Stimulated activated CD4-positive, alpha-beta T cell treated with anti-CD3 and anti-CD28 coated beads, Interleukin-12 subunit alpha, Interleukin-12 subunit beta, amount 100 ng/mL, for 24 hours (primary cell): ENCODE results near the gene HINT1.
"Not testable (repeated sequence)": the region's sequence is repeated elsewhere in the genome, so short reads cannot be mapped to it uniquely, and the experiment has no call there.

Experiments
- DNase-seq, 2 experiments: peaks; one replicate each; pipeline ENCODE4 v3.0.0-alpha.2; 2020; ENCODE audit warnings: low read depth in 2 of 2

HINT1 gene

DNA sequence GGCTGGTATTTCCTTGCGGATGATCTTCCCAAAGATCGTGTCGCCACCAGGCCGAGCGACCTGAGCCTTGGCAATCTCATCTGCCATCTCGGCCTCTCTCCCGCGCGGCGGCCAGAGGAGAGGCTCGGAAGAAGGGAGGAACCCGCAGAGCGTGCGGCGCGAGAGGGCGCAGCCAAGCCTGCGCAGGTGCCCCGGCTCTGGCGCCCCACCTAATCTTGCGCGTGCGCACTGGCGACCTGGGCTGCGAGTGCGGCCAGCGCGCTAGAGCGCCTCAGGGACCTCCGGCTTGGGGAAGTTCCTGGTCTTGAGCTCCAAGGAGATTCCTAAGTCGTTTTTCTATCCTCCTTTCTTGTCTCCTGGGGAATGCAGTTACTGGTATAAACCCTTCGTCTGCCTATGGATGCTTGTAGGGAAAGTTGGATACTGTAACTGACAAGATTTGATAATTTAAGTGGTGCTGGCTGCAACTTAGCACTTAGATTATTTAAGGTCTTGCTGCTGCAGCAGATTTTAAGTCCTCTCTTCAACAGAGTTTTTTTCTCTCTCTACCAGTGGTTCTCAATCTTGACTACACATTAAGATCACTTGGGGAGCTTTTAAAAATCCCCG, at the start of gene HINT1:
Gene HINT1 (minus strand): TSS at position 138 of the 609 bp plus-strand sequence. CDS start 51 bp downstream, at position 87.
- DNase-seq, result peak; percentile 85 to 89

DNA sequence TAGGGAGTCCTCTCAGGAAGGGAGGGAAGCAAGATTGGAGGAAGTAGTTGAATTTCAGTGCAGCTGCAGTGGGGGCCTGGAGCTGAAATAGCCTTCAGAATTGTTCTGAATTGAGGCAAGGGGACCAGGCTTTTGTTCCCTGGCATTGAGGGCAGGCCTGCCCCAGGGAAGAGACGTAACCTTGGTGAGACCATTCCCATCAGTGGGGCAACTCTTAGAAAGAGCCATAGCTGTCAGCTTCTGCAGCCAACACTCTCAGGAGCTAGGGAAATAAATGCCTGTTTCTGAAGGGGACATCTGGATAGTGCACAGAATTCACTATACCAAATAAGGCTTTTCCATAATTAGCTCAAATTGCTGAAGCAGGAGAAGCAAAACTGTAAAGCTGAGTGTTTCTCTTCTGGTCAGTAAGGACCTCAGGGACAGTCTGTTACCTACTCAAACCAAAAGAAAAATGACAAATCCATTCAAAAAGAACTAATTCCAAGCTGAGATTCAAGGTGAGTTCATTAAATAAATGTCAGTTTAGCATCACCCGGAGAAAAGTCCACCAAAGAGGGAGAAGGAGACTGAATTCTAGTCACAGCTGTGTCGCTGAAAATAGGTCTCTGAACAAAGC, 49.7 kb upstream of the HINT1 start:
- DNase-seq, result no peak

DNA sequence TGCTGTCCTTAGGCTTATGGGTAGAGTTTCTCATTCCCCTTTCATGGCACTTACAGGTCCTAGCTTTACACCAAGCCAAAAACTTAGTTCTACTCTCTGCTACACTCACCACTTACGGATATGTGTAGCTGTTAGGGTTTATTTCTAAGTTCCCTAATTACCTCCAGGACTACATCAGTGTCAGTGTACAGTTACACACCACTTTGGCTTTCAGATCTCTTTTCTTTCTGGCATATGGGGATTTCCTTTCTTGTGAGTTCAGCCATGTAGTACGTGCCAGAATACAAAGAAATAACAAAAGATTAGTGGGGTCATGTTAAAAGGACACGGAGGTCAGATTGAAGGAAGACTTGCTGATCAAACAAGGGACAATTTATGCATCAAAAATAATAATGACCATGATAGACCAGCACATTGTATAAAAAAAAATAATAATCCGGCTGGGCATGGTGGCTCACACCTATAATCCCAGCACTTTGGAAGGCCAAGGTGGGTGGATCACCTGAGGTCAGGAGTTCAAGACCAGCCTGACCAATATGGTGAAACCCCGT, 47.5 kb upstream of the HINT1 start:
- no peak for DNase-seq

DNA sequence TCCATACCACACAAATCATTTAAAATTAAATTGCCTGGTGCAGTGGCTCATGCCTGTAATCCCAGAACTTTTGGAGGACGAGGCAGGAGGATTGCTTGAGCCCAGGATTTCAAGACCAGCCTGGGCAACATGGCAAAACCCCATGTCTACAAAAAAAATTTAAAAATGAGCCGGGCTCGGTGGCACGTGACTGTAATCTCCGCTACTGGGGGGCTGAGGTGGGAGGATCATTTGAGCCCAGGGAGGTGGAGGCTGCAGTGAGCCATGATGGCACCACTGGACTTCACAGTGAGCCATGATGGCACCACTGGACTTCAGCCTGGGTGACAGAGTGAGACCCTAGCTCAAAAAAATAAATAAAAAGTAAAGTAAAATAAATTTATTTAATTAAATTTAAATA, 46.6 kb upstream of the HINT1 start:
- DNase-seq, result no peak

DNA sequence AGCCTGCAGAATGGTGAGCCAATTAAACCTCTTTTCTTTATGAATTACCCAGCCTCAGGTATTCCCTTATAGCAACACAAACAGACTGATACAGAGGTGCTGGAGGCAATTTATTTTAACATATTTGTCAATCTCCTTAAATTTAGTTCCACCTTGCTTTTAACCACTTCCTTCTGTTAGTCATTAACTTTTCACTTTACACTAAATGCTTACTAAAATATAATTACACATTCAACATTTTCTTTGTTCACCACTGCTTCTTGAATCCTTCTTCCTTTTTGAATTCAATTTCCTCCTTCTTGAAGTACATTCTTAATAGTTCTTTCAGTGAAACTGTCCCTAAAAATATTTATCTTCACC, 45.1 kb upstream of the HINT1 start:
- DNase-seq, result no peak

DNA sequence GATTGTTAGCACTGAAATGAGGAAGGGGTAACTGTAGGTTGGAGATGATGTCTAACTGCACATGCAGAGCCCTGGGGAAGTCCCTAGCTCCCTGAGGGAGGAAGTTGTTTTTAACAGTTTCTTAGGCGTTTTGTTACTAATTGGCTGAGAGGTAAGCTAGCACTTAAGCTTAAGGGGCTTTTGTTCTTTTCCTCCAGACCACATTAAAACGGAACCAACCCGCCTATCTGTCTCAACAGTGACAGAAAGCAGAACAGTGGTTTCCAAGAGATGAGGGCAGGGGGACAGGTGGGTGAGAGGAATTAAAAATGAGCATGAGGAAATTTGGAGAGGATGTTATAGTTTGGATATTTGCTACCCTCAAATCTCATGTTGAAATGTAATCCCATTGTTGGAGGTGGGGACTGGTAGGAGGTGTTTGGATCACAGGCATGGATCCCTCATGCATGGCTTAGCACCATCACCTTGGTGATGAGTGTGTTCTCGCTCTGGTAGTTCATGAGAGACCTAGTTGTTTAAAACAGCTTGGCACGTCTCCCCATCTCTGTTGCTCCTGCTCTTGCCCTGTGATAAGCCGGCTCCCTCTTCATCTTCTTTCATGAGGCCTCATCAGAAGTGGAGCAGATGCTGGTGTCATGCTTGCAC, 44.6 kb upstream of the HINT1 start:
- DNase-seq, result peak in 1 of 2 experiments; percentile 17

- no peak for DNase-seq
Measured at GRCh38 chr5:131209175-131209505, 44.1 kb upstream of the HINT1 start.

DNA sequence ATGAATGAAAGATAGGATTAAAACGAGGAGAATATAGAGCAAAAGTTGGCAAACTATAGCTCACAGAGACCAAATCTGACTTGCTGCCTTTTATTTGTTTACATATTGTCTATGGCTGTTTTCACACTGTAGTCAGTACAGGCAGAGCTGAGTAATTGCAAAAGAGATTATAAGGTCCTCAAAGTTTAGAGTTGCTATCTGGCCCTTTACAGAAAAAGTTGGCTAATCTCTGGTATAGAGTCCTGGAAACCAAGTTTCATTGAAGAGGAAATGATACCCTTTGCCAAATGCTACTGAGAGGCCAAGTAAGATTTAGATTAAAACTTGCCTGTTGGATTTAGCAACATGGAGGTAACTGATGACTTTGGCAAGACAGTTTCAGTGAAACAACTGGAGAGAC, 41.7 kb upstream of the HINT1 start:
- no peak for DNase-seq

GRCh38 chr5:131206061-131206460, 41.0 kb upstream of the HINT1 start:
- DNase-seq, result no peak

GRCh38 chr5:131204964-131205363, 39.9 kb upstream of the HINT1 start:
- no peak for DNase-seq

- DNase-seq, result no peak
Measured at GRCh38 chr5:131200560-131200959, 35.5 kb upstream of the HINT1 start.

- DNase-seq, result no peak
Measured at GRCh38 chr5:131198625-131199024, 33.6 kb upstream of the HINT1 start.

- no peak for DNase-seq
Measured at GRCh38 chr5:131196331-131196730, 31.3 kb upstream of the HINT1 start.

DNA sequence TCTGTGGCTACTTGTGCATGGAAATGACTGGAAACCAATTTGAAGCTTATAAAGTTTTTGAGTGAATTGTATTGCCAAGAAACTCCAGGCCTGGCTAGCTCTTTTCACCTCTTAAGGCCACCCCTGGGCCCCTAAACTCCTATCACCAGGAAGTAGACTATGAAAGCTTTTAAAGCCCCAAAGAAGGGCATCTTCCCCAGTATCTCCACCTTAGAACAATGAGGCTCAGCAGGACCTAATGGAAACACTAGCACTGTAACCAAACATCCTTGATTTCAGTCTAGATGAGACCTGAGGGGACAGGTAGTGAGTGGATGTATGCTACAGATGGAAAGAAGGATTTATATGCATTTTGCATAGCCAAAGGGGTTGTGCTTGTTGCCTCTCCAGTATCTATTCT, 30.6 kb upstream of the HINT1 start:
- no peak for DNase-seq

GRCh38 chr5:131194725-131195124, 29.7 kb upstream of the HINT1 start:
- DNase-seq, result no peak

GRCh38 chr5:131193897-131194296, 28.8 kb upstream of the HINT1 start:
- not testable (repeated sequence) for DNase-seq

DNA sequence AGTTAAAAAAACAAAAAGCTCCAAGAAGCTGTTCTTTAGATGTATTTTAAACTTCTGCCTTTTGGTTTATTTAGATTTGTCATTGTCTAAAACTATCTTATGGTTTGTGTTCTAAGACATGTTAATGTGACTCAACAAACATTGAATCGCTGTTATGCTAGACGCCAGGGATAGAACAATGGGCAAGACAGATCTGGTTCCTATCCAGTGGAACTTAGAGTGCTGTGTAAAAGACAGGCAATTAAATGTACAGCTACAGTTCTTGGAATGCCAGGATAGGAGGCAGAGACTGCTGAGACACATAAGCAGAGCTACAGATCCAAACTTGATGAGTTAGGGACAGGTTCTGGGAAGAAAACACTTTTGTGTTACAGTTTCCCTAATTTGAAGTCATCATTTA, 28.1 kb upstream of the HINT1 start:
- DNase-seq, result no peak

DNA sequence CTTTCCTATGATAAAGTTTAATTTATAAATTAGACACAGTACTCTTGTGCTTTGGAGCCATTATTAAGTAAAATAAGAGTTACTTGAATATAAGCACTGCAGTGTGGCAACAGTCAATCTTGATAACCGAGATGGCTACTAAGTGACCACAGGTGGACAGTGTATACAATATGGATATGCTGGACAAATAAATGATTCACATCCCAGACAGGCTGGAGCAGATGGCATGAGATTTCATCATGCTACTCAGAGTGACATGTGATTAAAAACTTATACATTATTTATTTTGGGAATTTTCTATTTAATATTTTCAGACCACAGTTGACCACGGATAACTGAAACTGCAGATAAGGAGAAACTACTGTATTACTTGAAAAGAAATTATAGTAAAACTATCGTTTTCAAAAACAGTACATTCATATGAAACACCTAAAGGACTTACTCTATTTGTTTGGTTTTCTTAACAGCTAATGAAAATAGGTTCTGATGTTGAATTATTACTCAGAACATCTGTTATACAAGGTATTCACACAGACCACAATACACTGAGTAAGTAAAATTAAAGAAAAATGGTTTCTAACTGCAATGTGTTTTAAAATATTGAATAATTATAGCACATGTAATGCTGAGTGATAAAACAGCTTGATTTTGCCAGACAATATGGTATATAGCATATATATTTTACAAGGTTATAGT, 21.7 kb upstream of the HINT1 start:
- DNase-seq, result no peak

DNA sequence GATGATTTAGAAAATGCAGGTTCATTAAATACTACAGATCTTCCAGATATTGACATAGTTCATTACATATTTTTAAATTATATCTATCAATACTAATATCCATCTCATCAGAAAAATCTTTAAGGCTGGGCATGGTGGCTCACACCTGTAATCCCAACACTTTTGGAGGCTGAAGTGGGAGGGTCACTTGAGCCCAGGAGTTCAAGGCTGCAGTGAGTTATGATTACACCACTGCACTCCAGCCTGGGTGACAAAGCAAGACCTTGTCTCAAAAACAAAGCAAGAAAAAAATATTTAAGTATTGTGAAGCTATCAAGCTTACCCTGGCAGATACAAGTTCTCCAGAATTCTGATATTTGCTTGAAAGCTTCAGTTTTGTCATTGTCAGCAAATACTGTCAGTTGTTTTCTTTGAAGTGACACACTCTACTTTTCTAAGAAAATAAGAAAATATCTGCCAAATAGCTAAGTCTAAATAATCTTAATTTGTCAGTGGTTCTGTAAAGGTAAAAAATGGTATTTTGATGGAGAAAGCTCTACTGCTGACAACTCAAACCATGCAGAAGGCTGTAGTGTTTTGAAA, 20.6 kb upstream of the HINT1 start:
- no peak for DNase-seq

DNA sequence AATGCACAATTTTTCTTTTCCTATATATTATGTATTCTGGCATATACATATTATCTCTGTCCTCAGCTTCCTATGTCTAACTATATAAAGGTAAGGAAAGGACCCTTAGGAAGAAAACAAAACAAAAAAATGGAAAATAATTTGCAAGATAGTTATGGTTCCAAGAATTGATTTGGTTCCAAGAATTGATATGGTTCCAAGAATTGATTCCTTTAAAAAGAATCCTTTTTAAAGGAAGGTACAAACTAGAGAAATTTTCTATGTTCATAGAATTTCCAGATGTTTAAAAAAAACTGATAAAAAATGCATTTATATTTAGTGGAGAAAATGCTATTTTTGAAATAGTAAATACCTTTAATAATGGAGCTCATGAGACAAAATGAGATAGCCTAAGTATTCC, 17.8 kb upstream of the HINT1 start:
- DNase-seq, result no peak

- no peak for DNase-seq
Measured at GRCh38 chr5:131180407-131180806, 15.4 kb upstream of the HINT1 start.

GRCh38 chr5:131171276-131171810, 6.3 kb upstream of the HINT1 start:
- DNase-seq, result peak in 1 of 2 experiments; percentile 20
